MM.1S (cell line): ENCODE measurements around the gene HSPA12B.

ENCODE experiments used
- DNase-seq: peaks from one replicate; pipeline ENCODE4 v3.0.0-alpha.2; 2015
- H2AFZ ChIP-seq: fragments of 300-600 bp; sonication (generic); 2 replicates; pipeline ENCODE4 v1.6.0; 2016; ENCODE audit warnings: antibody characterized with exemption, low read length
- H3F3A ChIP-seq: fragments of 300-600 bp; sonication (generic); 2 replicates; pipeline ENCODE4 v1.6.1; 2016; ENCODE audit warnings: mild to moderate bottlenecking, antibody characterized with exemption, low read length, moderate library complexity, mixed read lengths; ENCODE audit not compliant: insufficient read depth
- H3K27ac ChIP-seq: fragments of 300-600 bp; sonication (generic); 2 replicates; pipeline ENCODE4 v1.5.1; 2016; ENCODE audit warnings: mild to moderate bottlenecking, low read length
- H3K27me3 ChIP-seq: fragments of 300-600 bp; sonication (generic); replicated peaks from 2 replicates; pipeline ENCODE4 v1.6.0; 2016; ENCODE audit warnings: low read length; ENCODE audit not compliant: insufficient read depth
- H3K36me3 ChIP-seq: fragments of 300-600 bp; sonication (generic); replicated peaks from 2 replicates; pipeline ENCODE4 v1.6.1; 2016; ENCODE audit warnings: mild to moderate bottlenecking, low read length, mixed read lengths; ENCODE audit not compliant: insufficient read depth
- H3K4me1 ChIP-seq: fragments of 300-600 bp; sonication (generic); 2 replicates; pipeline ENCODE4 v1.6.1; 2016; ENCODE audit warnings: low read length, mixed read lengths
- H3K4me2 ChIP-seq: fragments of 300-600 bp; sonication (generic); 2 replicates; pipeline ENCODE4 v1.6.0; 2016; ENCODE audit warnings: low read depth, low read length
- H3K4me3 ChIP-seq: fragments of 300-600 bp; sonication (generic); 2 replicates; pipeline ENCODE4 v1.5.1; 2016; ENCODE audit warnings: low read length, mixed read lengths
- H3K79me2 ChIP-seq: fragments of 300-600 bp; sonication (generic); 2 replicates; pipeline ENCODE4 v1.6.1; 2016; ENCODE audit warnings: mixed run types, low read length, mixed read lengths
- H3K9ac ChIP-seq: fragments of 300-600 bp; sonication (generic); 2 replicates; pipeline ENCODE4 v1.6.1; 2016; ENCODE audit warnings: low read length, mixed read lengths
- H3K9me2 ChIP-seq: fragments of 300-600 bp; sonication (generic); replicated peaks from 2 replicates; pipeline ENCODE4 v1.6.1; 2016; ENCODE audit warnings: mild to moderate bottlenecking, low read length, mixed read lengths; ENCODE audit not compliant: insufficient read depth
- H3K9me3 ChIP-seq: fragments of 300-600 bp; sonication (generic); replicated peaks from 2 replicates; pipeline ENCODE4 v1.6.1; 2016; ENCODE audit warnings: mild to moderate bottlenecking, low read length, mixed read lengths; ENCODE audit not compliant: insufficient read depth
- H4K20me1 ChIP-seq: fragments of 300-600 bp; sonication (generic); 2 replicates; pipeline ENCODE4 v1.6.1; 2016; ENCODE audit warnings: mild to moderate bottlenecking, low read length, moderate library complexity, mixed read lengths; ENCODE audit not compliant: insufficient read depth
- CTCF ChIP-seq: fragments of 300-600 bp; sonication (generic); IDR thresholded peaks from 2 replicates; pipeline ENCODE4 v1.5.1; 2016; ENCODE audit warnings: antibody characterized with exemption, low read length, mixed read lengths
- EZH2 ChIP-seq: fragments of 300-600 bp; sonication (generic); optimal IDR thresholded peaks from 2 replicates; pipeline ENCODE3; 2017; ENCODE audit warnings: low read depth, mild to moderate bottlenecking, antibody characterized with exemption, low read length, mixed read lengths
- EZH2phosphoT487 ChIP-seq: fragments of 300-600 bp; sonication (generic); IDR thresholded peaks from 2 replicates; pipeline ENCODE4 v1.6.1; 2018; ENCODE audit warnings: antibody characterized with exemption, low read length

HSPA12B gene

GRCh38 chr20:3785240-3786125 is 53.0 kb downstream of the HSPA12B start:
- no peaks in the 10 kb centered on the region for H3K27me3 ChIP-seq
- no peaks in the 10 kb centered on the region for H4K20me1 ChIP-seq
- peaks cover 8% of the 10 kb centered on the region; the same call in 1 of the 2 replicates for H3K79me2 ChIP-seq
- TF ChIP-seq CTCF (no peak), EZH2 (no peak), EZH2phosphoT487 (no peak)
- H3K27ac ChIP-seq = no peak overlapping the region
- no peak overlapping the region; the same call in 1 of the 2 replicates for H3K4me3 ChIP-seq
- H3K4me1 ChIP-seq = peaks cover 9% of the 10 kb centered on the region
- DNase-seq = no peak
- no peaks in the 10 kb centered on the region for H3K9me3 ChIP-seq
- H2AFZ ChIP-seq = no peak overlapping the region
- peaks cover 10% of the 10 kb centered on the region for H3F3A ChIP-seq
- H3K4me2 ChIP-seq = peak overlapping the region; percentile 66; the same call in 1 of the 2 replicates
- no peaks in the 10 kb centered on the region for H3K9me2 ChIP-seq
- no peak overlapping the region for H3K9ac ChIP-seq
- no peaks in the 10 kb centered on the region for H3K36me3 ChIP-seq

GRCh38 chr20:3786126-3786484 is 53.6 kb downstream of the HSPA12B start:
- Histone ChIP-seq H3K4me1 (peaks cover 4% of the 10 kb centered on the region), H4K20me1 (no peaks in the 10 kb centered on the region), H3K4me2 (peak overlapping the region; percentile 66), H3K27me3 (no peaks in the 10 kb centered on the region), H3K9me3 (no peaks in the 10 kb centered on the region), H3K27ac (no peak overlapping the region), H3K4me3 (peak overlapping the region; percentile 54; the same call in 1 of the 2 replicates), H3F3A (peaks cover 10% of the 10 kb centered on the region), H3K36me3 (no peaks in the 10 kb centered on the region), H3K79me2 (peaks cover 8% of the 10 kb centered on the region; the same call in 1 of the 2 replicates), H3K9ac (no peak overlapping the region), H3K9me2 (no peaks in the 10 kb centered on the region), H2AFZ (no peak overlapping the region)
- DNase-seq = no peak
- TF ChIP-seq CTCF (no peak), EZH2 (no peak), EZH2phosphoT487 (no peak)

GRCh38 chr20:3786665-3787323 is 54.3 kb downstream of the HSPA12B start, which contains the start of gene CENPB:
Gene CENPB, minus strand, starts transcription at chr20:3786740. Its CDS starts 257 bp downstream, at chr20:3786483.
- Histone ChIP-seq H3K9me2 (no peaks in the 10 kb centered on the region), H3K4me1 (peaks cover 4% of the 10 kb centered on the region), H3K36me3 (no peaks in the 10 kb centered on the region), H3K79me2 (peaks cover 8% of the 10 kb centered on the region; the same call in 1 of the 2 replicates), H3F3A (peaks cover 6% of the 10 kb centered on the region), H4K20me1 (no peaks in the 10 kb centered on the region), H3K27ac (no peak within 1 kb of the TSS), H3K9ac (peak within 1 kb of the TSS; percentile 25; the same call in 1 of the 2 replicates), H3K27me3 (no peaks in the 10 kb centered on the region), H3K4me2 (peak within 1 kb of the TSS; percentile 74), H2AFZ (peak within 1 kb of the TSS; percentile 58), H3K4me3 (peak within 1 kb of the TSS; percentile 54), H3K9me3 (no peaks in the 10 kb centered on the region)
- TF ChIP-seq EZH2 (no peak), CTCF (peak; percentile 66), EZH2phosphoT487 (no peak)
- peak; percentile 87 for DNase-seq
